HAP-1 (cell line): ENCODE results near the gene CNPY3.

ENCODE experiments used
- DNase-seq, 2 experiments: peaks; one replicate each; pipeline ENCODE4 v3.0.0-alpha.2; 2016 to 2020; ENCODE audit warnings: low spot score in 2 of 2
- H3K27me3 ChIP-seq: fragments of 250-450 bp; sonication (Bioruptor Pico); 2 replicates; pipeline ENCODE4 v1.5.1; 2020; ENCODE audit warnings: low read depth, mild to moderate bottlenecking, moderate library complexity
- H3K36me3 ChIP-seq: fragments of 250-450 bp; sonication (Bioruptor Pico); replicated peaks from 2 replicates; pipeline ENCODE4 v1.5.1; 2020; ENCODE audit warnings: mild to moderate bottlenecking
- H3K4me1 ChIP-seq: fragments of 250-450 bp; sonication (Bioruptor Pico); 2 replicates; pipeline ENCODE4 v1.5.1; 2020; ENCODE audit warnings: mild to moderate bottlenecking
- H3K4me3 ChIP-seq: fragments of 250-450 bp; sonication (Bioruptor Pico); 2 replicates; pipeline ENCODE4 v1.5.1; 2020; ENCODE audit warnings: mild to moderate bottlenecking, moderate library complexity
- H3K9me3 ChIP-seq: fragments of 250-450 bp; sonication (Bioruptor Pico); 2 replicates; pipeline ENCODE4 v1.5.1; 2020; ENCODE audit warnings: mild to moderate bottlenecking, moderate library complexity
- in situ Hi-C: fragments of 300-500 bp; cut with MboI; formaldehyde crosslinking; loops from 3 replicates; pipeline ENCODE4 v1.14.3; 2020; ENCODE audit warnings: low sequenced_read_pairs, inconsistent platforms, mixed read lengths

CNPY3 gene

DNA sequence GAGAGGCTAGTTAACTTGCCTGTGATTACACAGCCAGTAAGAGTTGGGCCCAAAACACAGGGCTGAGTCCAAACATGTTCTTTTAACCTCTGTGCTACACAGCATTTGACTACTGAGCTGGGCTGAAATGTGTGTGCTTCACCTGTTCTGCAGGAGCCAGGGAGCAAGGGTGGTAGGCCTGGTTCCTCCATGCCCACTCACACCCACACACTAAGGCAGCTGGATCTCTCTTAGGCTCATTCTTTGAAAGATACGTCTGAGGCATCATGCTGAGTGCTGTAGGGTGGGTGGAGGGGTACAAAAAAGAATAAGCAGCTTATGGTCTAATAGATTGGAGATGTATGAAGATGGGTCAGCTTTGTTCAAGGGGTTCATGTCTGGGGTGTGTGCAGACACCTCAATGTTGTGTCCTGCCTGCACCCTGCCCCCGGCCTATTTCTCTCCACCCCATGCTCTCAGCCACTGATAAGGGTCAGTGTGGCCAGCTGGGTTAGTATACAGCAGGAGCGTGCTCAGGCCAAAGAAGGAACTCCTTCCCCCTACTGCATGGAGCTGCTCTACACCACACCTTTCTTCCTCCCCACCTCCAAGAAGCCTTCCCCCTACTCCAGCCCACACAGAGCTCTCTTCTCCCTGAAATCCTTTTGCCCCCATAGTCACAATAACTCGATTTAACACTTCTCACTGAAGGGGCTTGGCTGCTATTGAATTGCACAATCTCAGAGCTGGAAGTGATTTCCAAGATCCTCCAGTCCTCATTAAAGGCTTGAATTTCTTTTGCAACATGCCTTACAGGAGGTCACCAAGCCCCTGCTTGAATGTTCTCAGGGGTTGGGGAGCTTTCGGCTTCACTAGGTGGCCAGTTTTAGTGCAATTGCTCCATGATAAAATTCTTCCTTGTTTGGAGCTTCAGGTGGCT is 58.5 kb downstream of the CNPY3 start:
- DNase-seq: no peak
- H3K4me1 ChIP-seq: peaks cover 4% of the 10 kb centered on the region; the same call in 1 of the 2 replicates
- in situ Hi-C loops: no loop called here
- H3K36me3 ChIP-seq: peaks cover 14% of the 10 kb centered on the region
- no peaks in the 10 kb centered on the region for H3K9me3 ChIP-seq
- no peaks in the 10 kb centered on the region for H3K27me3 ChIP-seq
- no peak overlapping the region for H3K4me3 ChIP-seq

DNA sequence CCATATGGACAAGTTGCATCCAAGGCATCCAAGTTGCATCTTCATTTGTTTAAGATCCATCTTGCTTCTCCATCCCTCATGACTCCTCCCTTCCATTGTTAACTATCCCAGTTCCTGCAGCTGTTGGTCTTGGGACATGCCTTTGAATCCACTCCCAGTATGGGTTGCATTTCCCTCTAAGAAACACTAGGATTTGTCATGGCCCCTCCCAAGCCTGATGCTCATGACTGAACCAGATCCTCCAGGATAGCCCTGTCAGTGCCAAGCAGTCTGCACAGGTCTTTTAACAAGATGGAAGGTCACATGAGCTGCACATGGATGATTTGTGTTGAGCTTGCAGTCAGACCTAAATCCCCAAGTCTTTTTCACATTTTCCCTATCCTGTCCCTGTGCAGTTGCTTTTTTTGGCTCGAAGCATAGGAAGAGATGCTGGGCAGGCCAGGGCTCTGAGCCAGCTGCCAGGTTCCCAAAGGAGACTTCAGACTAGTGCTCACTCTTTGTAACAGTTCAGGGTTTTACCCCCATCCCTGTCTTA is 59.3 kb downstream of the CNPY3 start:
- peaks cover 14% of the 10 kb centered on the region for H3K36me3 ChIP-seq
- DNase-seq: no peak
- in situ Hi-C loops: no loop called here
- H3K4me1 ChIP-seq: peaks cover 3% of the 10 kb centered on the region; the same call in 1 of the 2 replicates
- H3K4me3 ChIP-seq: no peak overlapping the region
- no peaks in the 10 kb centered on the region for H3K9me3 ChIP-seq
- H3K27me3 ChIP-seq: no peaks in the 10 kb centered on the region
